Femur (tissue), 1 donor: ENCODE data around the gene STARD9.
A peak's percentile ranks its signal among the peaks of the same experiment; 100 is the strongest.

ENCODE experiments used
- DNase-seq: peaks from one replicate; pipeline ENCODE4 v3.0.0-alpha.2; 2017

STARD9 gene

GRCh38 chr15:42704492-42704926 lies 129.1 kb downstream of the STARD9 start:
- DNase-seq, result peak; percentile 57

- DNase-seq, result no peak
These were observed 129.9 kb downstream of the STARD9 start for GRCh38 chr15:42705336-42705735.

- DNase-seq, result no peak
These were observed 131.7 kb downstream of the STARD9 start for GRCh38 chr15:42707068-42707467.

- no peak for DNase-seq
These were observed 132.6 kb downstream of the STARD9 start for GRCh38 chr15:42707873-42708544.

- no peak for DNase-seq
These were observed 135.3 kb downstream of the STARD9 start for GRCh38 chr15:42710662-42711061.

- DNase-seq, result no peak
These were observed 136.3 kb downstream of the STARD9 start for GRCh38 chr15:42711746-42712145.

- no peak for DNase-seq
These were observed 137.2 kb downstream of the STARD9 start for GRCh38 chr15:42712584-42712983.

GRCh38 chr15:42716125-42716524 lies 140.7 kb downstream of the STARD9 start:
- DNase-seq, result no peak

- no peak for DNase-seq
These were observed 141.2 kb downstream of the STARD9 start for GRCh38 chr15:42716626-42717025.

- no peak for DNase-seq
These were observed 143.6 kb downstream of the STARD9 start for GRCh38 chr15:42719043-42719442.

- no peak for DNase-seq
These were observed 144.7 kb downstream of the STARD9 start for GRCh38 chr15:42720071-42720470.

- no peak for DNase-seq
These were observed 145.6 kb downstream of the STARD9 start for GRCh38 chr15:42721016-42721415.

GRCh38 chr15:42721916-42722315 lies 146.5 kb downstream of the STARD9 start:
- no peak for DNase-seq

GRCh38 chr15:42723068-42723467 lies 147.7 kb downstream of the STARD9 start:
- no peak for DNase-seq

GRCh38 chr15:42724276-42724675 lies 148.9 kb downstream of the STARD9 start:
- no peak for DNase-seq

GRCh38 chr15:42725331-42725903 lies 150.0 kb downstream of the STARD9 start:
- no peak for DNase-seq

GRCh38 chr15:42726114-42726513 lies 150.7 kb downstream of the STARD9 start:
- DNase-seq, result no peak

- DNase-seq, result no peak
These were observed 152.5 kb downstream of the STARD9 start for GRCh38 chr15:42727750-42728381.

- DNase-seq, result peak; percentile 36
These were observed 153.2 kb downstream of the STARD9 start for GRCh38 chr15:42728560-42728959.

GRCh38 chr15:42728972-42729371 lies 153.6 kb downstream of the STARD9 start:
- no peak for DNase-seq

GRCh38 chr15:42729409-42729808 lies 154.0 kb downstream of the STARD9 start:
- no peak for DNase-seq

- no peak for DNase-seq
These were observed 154.7 kb downstream of the STARD9 start for GRCh38 chr15:42730135-42730534.

- DNase-seq, result no peak
These were observed 155.1 kb downstream of the STARD9 start for GRCh38 chr15:42730536-42730935.

GRCh38 chr15:42731461-42731860 lies 156.1 kb downstream of the STARD9 start:
- DNase-seq, result no peak
